Frontal cortex (tissue), 4 donors: Measurements from ENCODE around the gene TMEM18. TPM values are rescaled to one million over a fixed set of nuclear protein-coding genes. Genes with fewer than 3 reads are reported as not detected.

Source experiments
- DNase-seq, 2 donors: peaks; one replicate each; pipeline ENCODE4 v3.0.0; 2012; ENCODE audit warnings: low spot score in 2 of 2
- FAIRE-seq: peaks from 2 replicates; lab custom pipeline; 2012; peaks lifted over from hg19 to GRCh38; lab: Jason Lieb, UNC
- total RNA-seq: library from RNA; depleted of rRNA; stranded (reverse); fragments of >200 nt; gene quantifications from one replicate; pipeline ENCODE4 v1.2.3, GENCODE V29; 2014
- donor health status: control.
- donor health status: control.
- donor health status: control.

TMEM18 gene
- total RNA-seq, 1 donor from 2014 or later, result 20.0 TPM

GRCh38 chr2:674321-674985 lies 2.8 kb downstream of the TMEM18 start:
- FAIRE-seq (no peak), DNase-seq (no peak)

GRCh38 chr2:673615-674320 lies 3.4 kb downstream of the TMEM18 start:
- DNase-seq, result no peak
- no peak for FAIRE-seq

- DNase-seq, result no peak
- no peak for FAIRE-seq
Observed at GRCh38 chr2:673016-673415, 4.2 kb downstream of the TMEM18 start.

- DNase-seq (no peak), FAIRE-seq (no peak)
Observed at GRCh38 chr2:672606-672905, 4.7 kb downstream of the TMEM18 start.

GRCh38 chr2:671787-672605 lies 5.2 kb downstream of the TMEM18 start:
- FAIRE-seq, result no peak

GRCh38 chr2:671072-671471 lies 6.1 kb downstream of the TMEM18 start:
- FAIRE-seq, result no peak

More at GRCh38 chr2:671787-672605, 5.2 kb downstream of the TMEM18 start:
- no peak for DNase-seq

GRCh38 chr2:670637-671036 lies 6.6 kb downstream of the TMEM18 start:
- FAIRE-seq (no peak), DNase-seq (no peak)

More at GRCh38 chr2:671072-671471, 6.1 kb downstream of the TMEM18 start:
- DNase-seq, result no peak

GRCh38 chr2:669323-669722 lies 7.9 kb downstream of the TMEM18 start:
- DNase-seq (no peak), FAIRE-seq (no peak)

- FAIRE-seq, result no peak
Observed at GRCh38 chr2:668000-668398, 9.2 kb downstream of the TMEM18 start.

GRCh38 chr2:667332-667999 lies 9.7 kb downstream of the TMEM18 start:
- FAIRE-seq (no peak), DNase-seq (no peak)

More at GRCh38 chr2:668000-668398, 9.2 kb downstream of the TMEM18 start:
- no peak for DNase-seq

- DNase-seq, result no peak
- no peak for FAIRE-seq
Observed at GRCh38 chr2:666441-666840, 10.8 kb downstream of the TMEM18 start.

GRCh38 chr2:665340-666073 lies 11.7 kb downstream of the TMEM18 start:
- FAIRE-seq, result no peak
- DNase-seq, result no peak

GRCh38 chr2:664063-664462 lies 13.1 kb downstream of the TMEM18 start:
- no peak for FAIRE-seq
- no peak for DNase-seq

- FAIRE-seq, result no peak
- no peak for DNase-seq
Observed at GRCh38 chr2:663221-663620, 14.0 kb downstream of the TMEM18 start.

GRCh38 chr2:661360-661635 lies 15.9 kb downstream of the TMEM18 start:
- DNase-seq (no peak), FAIRE-seq (no peak)

- no peak for DNase-seq
- no peak for FAIRE-seq
Observed at GRCh38 chr2:660586-661359, 16.4 kb downstream of the TMEM18 start.

GRCh38 chr2:660029-660428 lies 17.2 kb downstream of the TMEM18 start:
- DNase-seq (no peak), FAIRE-seq (no peak)

GRCh38 chr2:658426-658825 lies 18.8 kb downstream of the TMEM18 start:
- DNase-seq (no peak), FAIRE-seq (no peak)

- no peak for FAIRE-seq
- no peak for DNase-seq
Observed at GRCh38 chr2:657766-658165, 19.4 kb downstream of the TMEM18 start.
